GM19463 (cell line): ENCODE measurements around the gene C14orf180.

Source experiments
- ATAC-seq: cut with Tn5 transposase; IDR thresholded peaks from one replicate; pipeline ENCODE4 v1.9.1; 2021; ENCODE audit warnings: mild to moderate bottlenecking, moderate library complexity; ENCODE audit not compliant: unreplicated experiment

The C14orf180 gene

GRCh38 chr14:104579507-104579906 is at the start of gene C14orf180:
C14orf180 (plus strand) TSS chr14:104579764; CDS start chr14:104586431, 6,667 bp downstream.
- ATAC-seq: no peak

GRCh38 chr14:104530646-104531045 is 48.9 kb upstream of the C14orf180 start:
- no peak for ATAC-seq

GRCh38 chr14:104531421-104532190 is 48.0 kb upstream of the C14orf180 start:
- no peak for ATAC-seq

- ATAC-seq: no peak
Observed at GRCh38 chr14:104532191-104532555, 47.4 kb upstream of the C14orf180 start.

- ATAC-seq: no peak
Observed at GRCh38 chr14:104534036-104534435, 45.5 kb upstream of the C14orf180 start.

GRCh38 chr14:104536942-104537612 is 42.5 kb upstream of the C14orf180 start:
- no peak for ATAC-seq

- no peak for ATAC-seq
Observed at GRCh38 chr14:104537613-104537988, 42.0 kb upstream of the C14orf180 start.

GRCh38 chr14:104541905-104542465 is 37.6 kb upstream of the C14orf180 start:
- ATAC-seq: no peak

- no peak for ATAC-seq
Observed at GRCh38 chr14:104542871-104543830, 36.4 kb upstream of the C14orf180 start.

GRCh38 chr14:104544362-104544961 is 35.1 kb upstream of the C14orf180 start:
- ATAC-seq: no peak

- no peak for ATAC-seq
Observed at GRCh38 chr14:104545151-104545941, 34.2 kb upstream of the C14orf180 start.

- no peak for ATAC-seq
Observed at GRCh38 chr14:104545942-104546501, 33.5 kb upstream of the C14orf180 start.

GRCh38 chr14:104546591-104547309 is 32.8 kb upstream of the C14orf180 start:
- ATAC-seq: no peak

GRCh38 chr14:104547310-104547997 is 32.1 kb upstream of the C14orf180 start:
- ATAC-seq: no peak

GRCh38 chr14:104547998-104548700 is 31.4 kb upstream of the C14orf180 start:
- ATAC-seq: no peak

GRCh38 chr14:104548802-104549535 is 30.6 kb upstream of the C14orf180 start:
- ATAC-seq: no peak
